Liver (tissue), 9 donors: ENCODE results near the gene TRNT1. TPM values are rescaled to one million over a fixed set of nuclear protein-coding genes. Genes with fewer than 3 reads are reported as not detected.
A peak's percentile ranks its signal among the peaks of the same experiment; 100 is the strongest.

Experiments
- DNase-seq: peaks from one replicate; pipeline ENCODE4 v3.0.0-alpha.2; 2017; ENCODE audit warnings: low spot score
- H3K27ac ChIP-seq, 2 donors: one replicate each; pipeline ENCODE4 v1.7.0; 2013; ENCODE audit warnings: inconsistent platforms in 2 of 2, low read length in 2 of 2, control low read depth in 1 of 2, low read depth in 1 of 2, mild to moderate bottlenecking in 1 of 2
- H3K27me3 ChIP-seq, 4 donors: one replicate each; pipeline versions ENCODE4 v1.6.1 to v1.7.0; 2013; ENCODE audit warnings: low read length in 3 of 4, inconsistent platforms in 1 of 4, mild to moderate bottlenecking in 1 of 4, moderate library complexity in 1 of 4; ENCODE audit not compliant: control insufficient read depth in 4 of 4, insufficient read depth in 4 of 4
- H3K36me3 ChIP-seq, 4 donors: one replicate each; pipeline versions ENCODE4 v1.6.1 to v1.7.0; 2013; ENCODE audit warnings: low read length in 3 of 4, mild to moderate bottlenecking in 3 of 4, low read depth in 1 of 4, moderate library complexity in 1 of 4; ENCODE audit not compliant: control insufficient read depth in 4 of 4, insufficient read depth in 3 of 4
- H3K4me1 ChIP-seq, 4 donors: one replicate each; pipeline versions ENCODE4 v1.6.1 to v1.7.0; 2013; ENCODE audit warnings: low read length in 3 of 4, mild to moderate bottlenecking in 3 of 4, moderate library complexity in 1 of 4; ENCODE audit not compliant: control insufficient read depth in 4 of 4, insufficient read depth in 4 of 4
- H3K4me3 ChIP-seq, 3 donors: one replicate each; pipeline versions ENCODE4 v1.6.1 to v1.7.0; 2013; ENCODE audit warnings: low read length in 3 of 3, control low read depth in 1 of 3, low read depth in 1 of 3, mild to moderate bottlenecking in 1 of 3
- H3K9ac ChIP-seq, 2 donors: one replicate each; pipeline ENCODE4 v1.7.0; 2013; ENCODE audit warnings: low read length in 2 of 2, mild to moderate bottlenecking in 2 of 2, moderate library complexity in 2 of 2, control low read depth in 1 of 2, low read depth in 1 of 2
- H3K9me3 ChIP-seq, 4 donors: one replicate each; pipeline versions ENCODE4 v1.6.1 to v1.7.0; 2013; ENCODE audit warnings: low read length in 3 of 4; ENCODE audit not compliant: control insufficient read depth in 4 of 4
- EGR1 ChIP-seq, 2 donors: IDR thresholded peaks; 2 replicates each; pipeline ENCODE4 v1.6.1; 2016 to 2018; ENCODE audit warnings: antibody characterized with exemption in 2 of 2, low read depth in 2 of 2
- FOXA1 ChIP-seq: IDR thresholded peaks from 2 replicates; pipeline ENCODE4 v1.6.1; 2016; ENCODE audit warnings: antibody characterized with exemption
- FOXA2 ChIP-seq: IDR thresholded peaks from 2 replicates; pipeline ENCODE4 v1.6.1; 2016; ENCODE audit warnings: antibody characterized with exemption
- GABPA ChIP-seq, 2 donors: IDR thresholded peaks in 1 of 2; conservative IDR thresholded peaks in 1 of 2; 2 replicates each; pipeline ENCODE4 v1.6.1; 2016; ENCODE audit warnings: antibody characterized with exemption in 2 of 2, mild to moderate bottlenecking in 1 of 2, moderate library complexity in 1 of 2
- HNF4A ChIP-seq, 2 donors: conservative IDR thresholded peaks; 2 replicates each; pipeline ENCODE4 v1.6.1; 2016; ENCODE audit warnings: antibody characterized with exemption in 2 of 2, mild to moderate bottlenecking in 2 of 2
- HNF4G ChIP-seq: IDR thresholded peaks from 2 replicates; pipeline ENCODE4 v1.6.1; 2016; ENCODE audit warnings: antibody characterized with exemption
- JUND ChIP-seq, 2 donors: IDR thresholded peaks; 2 replicates each; pipeline ENCODE4 v1.6.1; 2016; ENCODE audit warnings: antibody characterized with exemption in 2 of 2
- NR2F2 ChIP-seq: IDR thresholded peaks from 2 replicates; pipeline ENCODE4 v1.6.1; 2016; ENCODE audit warnings: antibody characterized with exemption
- RAD21 ChIP-seq, 2 donors: IDR thresholded peaks; 2 replicates each; pipeline ENCODE4 v1.6.1; 2016; ENCODE audit warnings: antibody characterized with exemption in 2 of 2, mild to moderate bottlenecking in 2 of 2
- RXRA ChIP-seq, 2 donors: IDR thresholded peaks; 2 replicates each; pipeline ENCODE4 v1.6.1; 2017 to 2018; ENCODE audit warnings: antibody characterized with exemption in 2 of 2, mild to moderate bottlenecking in 1 of 2
- SP1 ChIP-seq: IDR thresholded peaks from 2 replicates; pipeline ENCODE4 v1.6.1; 2018; ENCODE audit warnings: antibody characterized with exemption, mild to moderate bottlenecking
- TAF1 ChIP-seq: conservative IDR thresholded peaks from 2 replicates; pipeline ENCODE4 v1.6.1; 2016; ENCODE audit warnings: antibody characterized with exemption, mild to moderate bottlenecking
- YY1 ChIP-seq: IDR thresholded peaks from 2 replicates; pipeline ENCODE4 v1.6.1; 2016; ENCODE audit warnings: antibody characterized with exemption, mild to moderate bottlenecking
- WGBS: extraction: QIAGEN DNeasy Blood & Tissue Kit; methylation state at CpG from one replicate; pipeline ENCODE4 v1.1.7; 2013; 5-methylcytosine and 5-hydroxymethylcytosine counted together
- polyA plus RNA-seq, 2 donors: library from polyadenylated mRNA; stranded (reverse) in 1 of 2; unstranded in 1 of 2; fragments of 200-250 nt in 1 of 2; fragments of >200 nt in 1 of 2; fragmentation: Nextera tagmentation in 1 of 2; extraction: Ambion mirVana in 1 of 2; gene quantifications; one replicate each; pipeline versions ENCODE4 v1.2.1 to v1.2.3, GENCODE V29; 2013 to 2015
- total RNA-seq, 2 donors: library from RNA; depleted of rRNA; stranded (reverse); fragments of >200 nt; gene quantifications; one replicate each; pipeline ENCODE4 v1.2.3, GENCODE V29; 2014
- TF ChIP-seq, protein P1 (sequence below): IDR thresholded peaks from 2 replicates; pipeline ENCODE4 v1.6.1; 2016; ENCODE audit warnings: antibody characterized with exemption
- TF ChIP-seq, protein P2 (sequence below): fragments of 150-350 bp; IDR thresholded peaks from 2 replicates; pipeline ENCODE4 v1.5.1; 2017; ENCODE audit warnings: improper control_type of control experiment, low read depth, low read length; ENCODE audit not compliant: missing input control
- TF ChIP-seq, protein P3 (sequence below): IDR thresholded peaks from 2 replicates; pipeline ENCODE4 v1.6.1; 2016; ENCODE audit warnings: antibody characterized with exemption, mild to moderate bottlenecking
- TF ChIP-seq, protein P4 (sequence below): IDR thresholded peaks from 2 replicates; pipeline ENCODE4 v1.6.1; 2016; ENCODE audit warnings: antibody characterized with exemption
- TF ChIP-seq, protein P5 (sequence below): IDR thresholded peaks from 2 replicates; pipeline ENCODE4 v1.6.1; 2016; ENCODE audit warnings: antibody characterized with exemption
- donor health status: healthy.
- donor health status: healthy.
- donor health status: healthy.
- donor health status: healthy.
- donor health status: healthy.

The TRNT1 gene
- total and polyA plus RNA-seq, 4 donors: 6.4 to 18.2 (median 11.3) TPM

DNA sequence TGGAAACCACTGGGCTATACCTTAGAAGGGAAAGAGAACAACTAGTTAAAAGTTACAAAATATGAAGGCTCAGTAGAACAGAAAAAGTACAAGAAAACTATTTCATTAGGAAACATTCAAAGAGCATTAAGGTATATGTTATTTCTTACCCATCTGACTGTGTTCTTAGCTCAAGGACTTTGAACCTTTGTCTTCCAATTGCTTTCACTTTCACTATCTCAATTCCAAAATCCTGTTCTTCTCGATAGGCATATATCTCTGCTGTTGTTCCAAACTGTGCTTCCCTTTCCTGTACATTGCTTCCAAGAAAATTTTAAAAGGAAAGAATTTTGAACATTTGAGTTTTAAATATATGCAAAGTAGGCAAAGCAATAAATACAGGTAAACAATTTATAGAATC, 45.9 kb downstream of the TRNT1 start:
- Histone ChIP-seq H3K9ac (peak overlapping the region in 1 of 2 donors; percentile 50), H3K4me3 (peak overlapping the region in 1 of 3 donors; percentile 1), H3K27me3 (no peaks in the 10 kb centered on the region), H3K36me3 (peaks cover 8 to 43% (median 24%) of the 10 kb centered on the region in 4 donors), H3K9me3 (no peaks in the 10 kb centered on the region), H3K4me1 (peaks cover 0 to 33% (median 26%) of the 10 kb centered on the region in 4 donors), H3K27ac (peak overlapping the region; percentile 44 to 73)
- DNase-seq: no peak
- TF ChIP-seq YY1 (no peak), GABPA (IDR thresholded peaks at IDR 0.05 in 1 of 2, conservative IDR thresholded peaks at IDR 0.05 in 1 of 2) (no peak), RXRA (IDR thresholded peaks at IDR 0.05) (no peak), EGR1 (IDR thresholded peaks at IDR 0.05; ENCODE audit: low read depth in 2 of 2) (no peak), HNF4G (peak; percentile 60), HNF4A (conservative IDR thresholded peaks at IDR 0.05) (peak; percentile 61 to 73), FOXA2 (no peak), SP1 (peak; percentile 28), RAD21 (IDR thresholded peaks at IDR 0.05) (no peak), FOXA1 (no peak), JUND (IDR thresholded peaks at IDR 0.05) (no peak), NR2F2 (no peak), TAF1 (no peak)
- TF ChIP-seq, protein P1, sequence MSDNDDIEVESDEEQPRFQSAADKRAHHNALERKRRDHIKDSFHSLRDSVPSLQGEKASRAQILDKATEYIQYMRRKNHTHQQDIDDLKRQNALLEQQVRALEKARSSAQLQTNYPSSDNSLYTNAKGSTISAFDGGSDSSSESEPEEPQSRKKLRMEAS: no peak
- TF ChIP-seq, protein P2, sequence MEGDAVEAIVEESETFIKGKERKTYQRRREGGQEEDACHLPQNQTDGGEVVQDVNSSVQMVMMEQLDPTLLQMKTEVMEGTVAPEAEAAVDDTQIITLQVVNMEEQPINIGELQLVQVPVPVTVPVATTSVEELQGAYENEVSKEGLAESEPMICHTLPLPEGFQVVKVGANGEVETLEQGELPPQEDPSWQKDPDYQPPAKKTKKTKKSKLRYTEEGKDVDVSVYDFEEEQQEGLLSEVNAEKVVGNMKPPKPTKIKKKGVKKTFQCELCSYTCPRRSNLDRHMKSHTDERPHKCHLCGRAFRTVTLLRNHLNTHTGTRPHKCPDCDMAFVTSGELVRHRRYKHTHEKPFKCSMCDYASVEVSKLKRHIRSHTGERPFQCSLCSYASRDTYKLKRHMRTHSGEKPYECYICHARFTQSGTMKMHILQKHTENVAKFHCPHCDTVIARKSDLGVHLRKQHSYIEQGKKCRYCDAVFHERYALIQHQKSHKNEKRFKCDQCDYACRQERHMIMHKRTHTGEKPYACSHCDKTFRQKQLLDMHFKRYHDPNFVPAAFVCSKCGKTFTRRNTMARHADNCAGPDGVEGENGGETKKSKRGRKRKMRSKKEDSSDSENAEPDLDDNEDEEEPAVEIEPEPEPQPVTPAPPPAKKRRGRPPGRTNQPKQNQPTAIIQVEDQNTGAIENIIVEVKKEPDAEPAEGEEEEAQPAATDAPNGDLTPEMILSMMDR: no peak
- TF ChIP-seq, protein P3, sequence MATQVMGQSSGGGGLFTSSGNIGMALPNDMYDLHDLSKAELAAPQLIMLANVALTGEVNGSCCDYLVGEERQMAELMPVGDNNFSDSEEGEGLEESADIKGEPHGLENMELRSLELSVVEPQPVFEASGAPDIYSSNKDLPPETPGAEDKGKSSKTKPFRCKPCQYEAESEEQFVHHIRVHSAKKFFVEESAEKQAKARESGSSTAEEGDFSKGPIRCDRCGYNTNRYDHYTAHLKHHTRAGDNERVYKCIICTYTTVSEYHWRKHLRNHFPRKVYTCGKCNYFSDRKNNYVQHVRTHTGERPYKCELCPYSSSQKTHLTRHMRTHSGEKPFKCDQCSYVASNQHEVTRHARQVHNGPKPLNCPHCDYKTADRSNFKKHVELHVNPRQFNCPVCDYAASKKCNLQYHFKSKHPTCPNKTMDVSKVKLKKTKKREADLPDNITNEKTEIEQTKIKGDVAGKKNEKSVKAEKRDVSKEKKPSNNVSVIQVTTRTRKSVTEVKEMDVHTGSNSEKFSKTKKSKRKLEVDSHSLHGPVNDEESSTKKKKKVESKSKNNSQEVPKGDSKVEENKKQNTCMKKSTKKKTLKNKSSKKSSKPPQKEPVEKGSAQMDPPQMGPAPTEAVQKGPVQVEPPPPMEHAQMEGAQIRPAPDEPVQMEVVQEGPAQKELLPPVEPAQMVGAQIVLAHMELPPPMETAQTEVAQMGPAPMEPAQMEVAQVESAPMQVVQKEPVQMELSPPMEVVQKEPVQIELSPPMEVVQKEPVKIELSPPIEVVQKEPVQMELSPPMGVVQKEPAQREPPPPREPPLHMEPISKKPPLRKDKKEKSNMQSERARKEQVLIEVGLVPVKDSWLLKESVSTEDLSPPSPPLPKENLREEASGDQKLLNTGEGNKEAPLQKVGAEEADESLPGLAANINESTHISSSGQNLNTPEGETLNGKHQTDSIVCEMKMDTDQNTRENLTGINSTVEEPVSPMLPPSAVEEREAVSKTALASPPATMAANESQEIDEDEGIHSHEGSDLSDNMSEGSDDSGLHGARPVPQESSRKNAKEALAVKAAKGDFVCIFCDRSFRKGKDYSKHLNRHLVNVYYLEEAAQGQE: no peak
- TF ChIP-seq, protein P4, sequence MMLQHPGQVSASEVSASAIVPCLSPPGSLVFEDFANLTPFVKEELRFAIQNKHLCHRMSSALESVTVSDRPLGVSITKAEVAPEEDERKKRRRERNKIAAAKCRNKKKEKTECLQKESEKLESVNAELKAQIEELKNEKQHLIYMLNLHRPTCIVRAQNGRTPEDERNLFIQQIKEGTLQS: no peak
- TF ChIP-seq, protein P5, sequence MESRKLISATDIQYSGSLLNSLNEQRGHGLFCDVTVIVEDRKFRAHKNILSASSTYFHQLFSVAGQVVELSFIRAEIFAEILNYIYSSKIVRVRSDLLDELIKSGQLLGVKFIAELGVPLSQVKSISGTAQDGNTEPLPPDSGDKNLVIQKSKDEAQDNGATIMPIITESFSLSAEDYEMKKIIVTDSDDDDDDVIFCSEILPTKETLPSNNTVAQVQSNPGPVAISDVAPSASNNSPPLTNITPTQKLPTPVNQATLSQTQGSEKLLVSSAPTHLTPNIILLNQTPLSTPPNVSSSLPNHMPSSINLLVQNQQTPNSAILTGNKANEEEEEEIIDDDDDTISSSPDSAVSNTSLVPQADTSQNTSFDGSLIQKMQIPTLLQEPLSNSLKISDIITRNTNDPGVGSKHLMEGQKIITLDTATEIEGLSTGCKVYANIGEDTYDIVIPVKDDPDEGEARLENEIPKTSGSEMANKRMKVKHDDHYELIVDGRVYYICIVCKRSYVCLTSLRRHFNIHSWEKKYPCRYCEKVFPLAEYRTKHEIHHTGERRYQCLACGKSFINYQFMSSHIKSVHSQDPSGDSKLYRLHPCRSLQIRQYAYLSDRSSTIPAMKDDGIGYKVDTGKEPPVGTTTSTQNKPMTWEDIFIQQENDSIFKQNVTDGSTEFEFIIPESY: no peak
- 1% methylated on average over 1 of the region's 1 CpG for WGBS
